ENCODE measurements around the gene NRXN3.

- TF ChIP-seq CTCF (IDR thresholded peaks at IDR 0.05; ENCODE audit: low read depth, low read length, missing input control) (no peak), RAD21 (IDR thresholded peaks at IDR 0.05) (no peak), YY1 (IDR thresholded peaks at IDR 0.05) (no peak), GABPA (IDR thresholded peaks at IDR 0.05 in 1 of 2, conservative IDR thresholded peaks at IDR 0.05 in 1 of 2) (no peak), RXRA (IDR thresholded peaks at IDR 0.05) (no peak), HNF4G (IDR thresholded peaks at IDR 0.05) (no peak), ZBTB33 (IDR thresholded peaks at IDR 0.05) (no peak), TAF1 (conservative IDR thresholded peaks at IDR 0.05) (no peak), NR2F2 (IDR thresholded peaks at IDR 0.05) (no peak), ATF3 (IDR thresholded peaks at IDR 0.05) (no peak)
- TF ChIP-seq, protein P1, sequence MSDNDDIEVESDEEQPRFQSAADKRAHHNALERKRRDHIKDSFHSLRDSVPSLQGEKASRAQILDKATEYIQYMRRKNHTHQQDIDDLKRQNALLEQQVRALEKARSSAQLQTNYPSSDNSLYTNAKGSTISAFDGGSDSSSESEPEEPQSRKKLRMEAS (IDR thresholded peaks at IDR 0.05): no peak
- TF ChIP-seq, protein P2, sequence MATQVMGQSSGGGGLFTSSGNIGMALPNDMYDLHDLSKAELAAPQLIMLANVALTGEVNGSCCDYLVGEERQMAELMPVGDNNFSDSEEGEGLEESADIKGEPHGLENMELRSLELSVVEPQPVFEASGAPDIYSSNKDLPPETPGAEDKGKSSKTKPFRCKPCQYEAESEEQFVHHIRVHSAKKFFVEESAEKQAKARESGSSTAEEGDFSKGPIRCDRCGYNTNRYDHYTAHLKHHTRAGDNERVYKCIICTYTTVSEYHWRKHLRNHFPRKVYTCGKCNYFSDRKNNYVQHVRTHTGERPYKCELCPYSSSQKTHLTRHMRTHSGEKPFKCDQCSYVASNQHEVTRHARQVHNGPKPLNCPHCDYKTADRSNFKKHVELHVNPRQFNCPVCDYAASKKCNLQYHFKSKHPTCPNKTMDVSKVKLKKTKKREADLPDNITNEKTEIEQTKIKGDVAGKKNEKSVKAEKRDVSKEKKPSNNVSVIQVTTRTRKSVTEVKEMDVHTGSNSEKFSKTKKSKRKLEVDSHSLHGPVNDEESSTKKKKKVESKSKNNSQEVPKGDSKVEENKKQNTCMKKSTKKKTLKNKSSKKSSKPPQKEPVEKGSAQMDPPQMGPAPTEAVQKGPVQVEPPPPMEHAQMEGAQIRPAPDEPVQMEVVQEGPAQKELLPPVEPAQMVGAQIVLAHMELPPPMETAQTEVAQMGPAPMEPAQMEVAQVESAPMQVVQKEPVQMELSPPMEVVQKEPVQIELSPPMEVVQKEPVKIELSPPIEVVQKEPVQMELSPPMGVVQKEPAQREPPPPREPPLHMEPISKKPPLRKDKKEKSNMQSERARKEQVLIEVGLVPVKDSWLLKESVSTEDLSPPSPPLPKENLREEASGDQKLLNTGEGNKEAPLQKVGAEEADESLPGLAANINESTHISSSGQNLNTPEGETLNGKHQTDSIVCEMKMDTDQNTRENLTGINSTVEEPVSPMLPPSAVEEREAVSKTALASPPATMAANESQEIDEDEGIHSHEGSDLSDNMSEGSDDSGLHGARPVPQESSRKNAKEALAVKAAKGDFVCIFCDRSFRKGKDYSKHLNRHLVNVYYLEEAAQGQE (IDR thresholded peaks at IDR 0.05): no peak
Measured at GRCh38 chr14:79580906-79581305, 1410.7 kb downstream of the NRXN3 start.
